SK-N-SH treated with all-trans-retinoic acid at 6 μM for 48 hours (cell line): ENCODE data around the gene CUL4B.

ENCODE experiments used
- ATAC-seq: fragments of 200-7000 bp; cut with Tn5 transposase; 3 replicates; pipeline ENCODE4 v1.9.1; 2020; ENCODE audit warnings: mild to moderate bottlenecking, moderate library complexity
- ARNTL ChIP-seq: fragments of 450-650 bp; formaldehyde crosslinking; IDR thresholded peaks from 2 replicates; pipeline ENCODE4 v1.5.0; 2020; ENCODE audit warnings: low read depth, mild to moderate bottlenecking, moderate library complexity, borderline replicate concordance
- BACH2 ChIP-seq: fragments of 250-450 bp; sonication (Bioruptor Pico); IDR thresholded peaks from 2 replicates; pipeline ENCODE4 v1.9.0; 2021; ENCODE audit warnings: mild to moderate bottlenecking, borderline replicate concordance
- CSDC2 ChIP-seq: fragments of 250-450 bp; sonication (Bioruptor Pico); IDR thresholded peaks from 2 replicates; pipeline ENCODE4 v1.5.0; 2020; ENCODE audit warnings: mild to moderate bottlenecking, moderate library complexity
- ESRRG ChIP-seq: fragments of 250-450 bp; sonication (Bioruptor Pico); IDR thresholded peaks from 2 replicates; pipeline ENCODE4 v1.6.1; 2021; ENCODE audit warnings: mild to moderate bottlenecking
- ISL1 ChIP-seq: fragments of 250-450 bp; sonication (Bioruptor Pico); IDR thresholded peaks from 2 replicates; pipeline ENCODE4 v2.1.2; 2022; ENCODE audit warnings: mild to moderate bottlenecking, moderate library complexity
- OSR1 ChIP-seq: fragments of 250-450 bp; sonication (Bioruptor Pico); IDR thresholded peaks from 2 replicates; pipeline ENCODE4 v1.8.0; 2022; ENCODE audit warnings: moderate library complexity, mild to moderate bottlenecking, inconsistent platforms
- PPARA ChIP-seq: fragments of 250-450 bp; sonication (Bioruptor Pico); IDR thresholded peaks from 2 replicates; pipeline ENCODE4 v1.5.0; 2020; ENCODE audit warnings: mild to moderate bottlenecking, borderline replicate concordance
- RARB ChIP-seq: fragments of 250-450 bp; sonication (Bioruptor Pico); IDR thresholded peaks from 2 replicates; pipeline ENCODE4 v1.8.0; 2021; ENCODE audit warnings: mild to moderate bottlenecking, moderate library complexity
- TCF4 ChIP-seq: fragments of 250-450 bp; sonication (Bioruptor Pico); IDR thresholded peaks from 2 replicates; pipeline ENCODE4 v1.8.0; 2021; ENCODE audit warnings: mild to moderate bottlenecking, moderate library complexity, borderline replicate concordance
- TOX ChIP-seq: fragments of 250-450 bp; sonication (Bioruptor Pico); IDR thresholded peaks from 2 replicates; pipeline ENCODE4 v1.8.0; 2021; ENCODE audit warnings: mild to moderate bottlenecking, moderate library complexity, borderline replicate concordance
- ZC3H10 ChIP-seq: fragments of 250-450 bp; sonication (Bioruptor Pico); IDR thresholded peaks from 2 replicates; pipeline ENCODE4 v1.5.1; 2021; ENCODE audit warnings: mild to moderate bottlenecking, moderate library complexity
- ZFP3 ChIP-seq: fragments of 250-450 bp; sonication (Bioruptor Pico); IDR thresholded peaks from 2 replicates; pipeline ENCODE4 v1.5.0; 2020; ENCODE audit warnings: mild to moderate bottlenecking, moderate library complexity
- ZFP30 ChIP-seq: fragments of 450-650 bp; formaldehyde crosslinking; IDR thresholded peaks from 2 replicates; pipeline ENCODE4 v1.5.0; 2022; ENCODE audit warnings: mild to moderate bottlenecking, moderate library complexity
- ZNF565 ChIP-seq: fragments of 450-650 bp; formaldehyde crosslinking; conservative IDR thresholded peaks from 2 replicates; pipeline ENCODE4 v1.5.0; 2020; ENCODE audit warnings: low read depth, mild to moderate bottlenecking, moderate library complexity
- ZNF70 ChIP-seq: fragments of 450-650 bp; formaldehyde crosslinking; IDR thresholded peaks from 2 replicates; pipeline ENCODE4 v1.5.0; 2020; ENCODE audit warnings: mild to moderate bottlenecking, moderate library complexity
- ZNF8 ChIP-seq: fragments of 450-650 bp; formaldehyde crosslinking; IDR thresholded peaks from 2 replicates; pipeline ENCODE4 v1.5.0; 2020; ENCODE audit warnings: mild to moderate bottlenecking, moderate library complexity
- TF ChIP-seq, protein P1 (sequence below): fragments of 250-450 bp; sonication (Bioruptor Pico); IDR thresholded peaks from 2 replicates; pipeline ENCODE4 v1.5.0; 2020; ENCODE audit warnings: mild to moderate bottlenecking, moderate library complexity
- TF ChIP-seq, protein P2 (sequence below): fragments of 250-450 bp; sonication (Bioruptor Pico); IDR thresholded peaks from 2 replicates; pipeline ENCODE4 v1.8.0; 2021; ENCODE audit warnings: low read depth, mild to moderate bottlenecking, moderate library complexity, borderline replicate concordance
- TF ChIP-seq, protein P3 (sequence below): fragments of 250-450 bp; sonication (Bioruptor Pico); IDR thresholded peaks from 2 replicates; pipeline ENCODE4 v1.5.1; 2020; ENCODE audit warnings: low read depth, mild to moderate bottlenecking, moderate library complexity
- TF ChIP-seq, protein P4 (sequence below): fragments of 250-450 bp; sonication (Bioruptor Pico); IDR thresholded peaks from 2 replicates; pipeline ENCODE4 v1.5.1; 2021; ENCODE audit warnings: mild to moderate bottlenecking, moderate library complexity

CUL4B gene

DNA sequence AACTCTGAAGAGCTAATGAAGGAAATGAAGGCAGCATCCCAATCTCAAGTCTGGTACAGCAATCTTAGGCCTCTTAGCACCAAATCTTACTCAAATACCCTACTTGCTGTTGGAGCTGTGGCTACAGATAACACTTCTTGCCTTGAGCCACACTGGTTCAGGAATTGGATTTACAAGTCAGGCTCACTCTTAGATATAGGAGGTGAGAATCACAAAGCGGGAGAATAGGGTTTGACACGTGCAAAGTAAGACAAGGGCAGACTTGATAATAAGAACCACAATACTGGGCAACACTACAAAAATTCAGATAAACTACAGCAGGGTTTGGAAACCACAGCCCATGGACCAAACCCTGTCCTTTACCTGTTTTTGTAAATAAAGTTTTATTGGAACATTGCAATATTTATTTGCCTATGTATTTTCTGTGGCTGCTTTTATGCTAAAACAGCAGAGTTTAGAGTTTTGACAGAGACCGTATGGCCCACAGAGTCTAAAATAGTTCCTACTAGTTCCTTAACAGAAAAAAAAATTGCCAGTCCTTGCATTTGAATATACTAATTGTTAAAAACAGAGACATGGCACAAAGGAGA is 9.3 kb upstream of the CUL4B start (continued):
- TF ChIP-seq, protein P1, sequence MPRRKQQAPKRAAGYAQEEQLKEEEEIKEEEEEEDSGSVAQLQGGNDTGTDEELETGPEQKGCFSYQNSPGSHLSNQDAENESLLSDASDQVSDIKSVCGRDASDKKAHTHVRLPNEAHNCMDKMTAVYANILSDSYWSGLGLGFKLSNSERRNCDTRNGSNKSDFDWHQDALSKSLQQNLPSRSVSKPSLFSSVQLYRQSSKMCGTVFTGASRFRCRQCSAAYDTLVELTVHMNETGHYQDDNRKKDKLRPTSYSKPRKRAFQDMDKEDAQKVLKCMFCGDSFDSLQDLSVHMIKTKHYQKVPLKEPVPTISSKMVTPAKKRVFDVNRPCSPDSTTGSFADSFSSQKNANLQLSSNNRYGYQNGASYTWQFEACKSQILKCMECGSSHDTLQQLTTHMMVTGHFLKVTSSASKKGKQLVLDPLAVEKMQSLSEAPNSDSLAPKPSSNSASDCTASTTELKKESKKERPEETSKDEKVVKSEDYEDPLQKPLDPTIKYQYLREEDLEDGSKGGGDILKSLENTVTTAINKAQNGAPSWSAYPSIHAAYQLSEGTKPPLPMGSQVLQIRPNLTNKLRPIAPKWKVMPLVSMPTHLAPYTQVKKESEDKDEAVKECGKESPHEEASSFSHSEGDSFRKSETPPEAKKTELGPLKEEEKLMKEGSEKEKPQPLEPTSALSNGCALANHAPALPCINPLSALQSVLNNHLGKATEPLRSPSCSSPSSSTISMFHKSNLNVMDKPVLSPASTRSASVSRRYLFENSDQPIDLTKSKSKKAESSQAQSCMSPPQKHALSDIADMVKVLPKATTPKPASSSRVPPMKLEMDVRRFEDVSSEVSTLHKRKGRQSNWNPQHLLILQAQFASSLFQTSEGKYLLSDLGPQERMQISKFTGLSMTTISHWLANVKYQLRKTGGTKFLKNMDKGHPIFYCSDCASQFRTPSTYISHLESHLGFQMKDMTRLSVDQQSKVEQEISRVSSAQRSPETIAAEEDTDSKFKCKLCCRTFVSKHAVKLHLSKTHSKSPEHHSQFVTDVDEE (CRISPR knock-in tag), result no peak
- no peak for TF ChIP-seq ZNF8 (CRISPR knock-in tag)
- TF ChIP-seq, all 23 proteins: peak for 0

DNA sequence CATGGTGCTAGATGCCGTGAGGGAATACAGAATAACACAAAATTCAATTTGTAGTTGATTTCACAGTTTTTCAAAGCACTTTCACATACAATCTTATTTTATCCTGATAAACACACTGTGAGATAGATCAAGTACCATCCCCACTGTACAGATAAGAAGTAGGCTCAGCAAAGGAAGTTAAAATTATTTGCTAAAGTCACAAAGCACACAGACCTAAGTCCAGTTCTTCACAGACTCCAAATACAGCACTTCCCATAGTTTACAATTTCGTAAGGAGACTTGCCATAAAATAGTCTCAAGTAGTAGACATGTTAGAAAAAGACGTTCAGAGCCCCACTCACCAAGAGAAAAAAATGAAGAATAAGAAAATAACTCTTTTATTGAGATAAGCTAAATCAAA is 7.8 kb upstream of the CUL4B start:
- ATAC-seq, result no peak
- TF ChIP-seq ARNTL (CRISPR knock-in tag) (no peak), CSDC2 (no peak)

DNA sequence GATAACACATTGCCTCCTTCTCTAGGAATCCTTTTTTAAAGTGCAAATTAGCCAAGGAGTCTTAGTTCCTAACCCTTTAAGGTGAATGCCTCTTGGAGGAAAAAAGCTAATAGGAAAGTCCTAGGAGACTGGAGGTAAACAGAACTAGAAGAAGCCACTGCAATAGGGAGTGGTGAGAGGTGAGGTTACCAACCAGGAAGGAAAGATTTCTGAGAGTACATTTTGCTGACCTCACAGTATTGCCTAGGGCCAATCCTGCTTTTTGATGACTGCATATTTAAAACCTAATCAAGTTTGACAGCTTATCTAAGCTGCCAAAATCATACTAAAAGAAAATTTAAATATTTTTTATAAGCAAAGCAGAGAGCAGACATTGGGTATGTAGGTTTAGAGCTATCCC is 7.3 kb upstream of the CUL4B start:
- ATAC-seq, result no peak
- TF ChIP-seq ZC3H10 (no peak), TCF4 (no peak), CSDC2 (no peak), PPARA (CRISPR knock-in tag) (no peak), ZNF70 (CRISPR knock-in tag) (no peak), ESRRG (CRISPR knock-in tag) (no peak), ZFP30 (no peak), TOX (CRISPR knock-in tag) (no peak), ZNF8 (CRISPR knock-in tag) (no peak), ISL1 (CRISPR knock-in tag) (no peak), OSR1 (CRISPR knock-in tag) (no peak)
- TF ChIP-seq, protein P1 (CRISPR knock-in tag), result no peak
- TF ChIP-seq, protein P2, sequence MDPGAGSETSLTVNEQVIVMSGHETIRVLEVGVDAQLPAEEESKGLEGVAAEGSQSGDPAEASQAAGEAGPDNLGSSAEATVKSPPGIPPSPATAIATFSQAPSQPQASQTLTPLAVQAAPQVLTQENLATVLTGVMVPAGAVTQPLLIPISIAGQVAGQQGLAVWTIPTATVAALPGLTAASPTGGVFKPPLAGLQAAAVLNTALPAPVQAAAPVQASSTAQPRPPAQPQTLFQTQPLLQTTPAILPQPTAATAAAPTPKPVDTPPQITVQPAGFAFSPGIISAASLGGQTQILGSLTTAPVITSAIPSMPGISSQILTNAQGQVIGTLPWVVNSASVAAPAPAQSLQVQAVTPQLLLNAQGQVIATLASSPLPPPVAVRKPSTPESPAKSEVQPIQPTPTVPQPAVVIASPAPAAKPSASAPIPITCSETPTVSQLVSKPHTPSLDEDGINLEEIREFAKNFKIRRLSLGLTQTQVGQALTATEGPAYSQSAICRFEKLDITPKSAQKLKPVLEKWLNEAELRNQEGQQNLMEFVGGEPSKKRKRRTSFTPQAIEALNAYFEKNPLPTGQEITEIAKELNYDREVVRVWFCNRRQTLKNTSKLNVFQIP, result no peak
- TF ChIP-seq, protein P3, sequence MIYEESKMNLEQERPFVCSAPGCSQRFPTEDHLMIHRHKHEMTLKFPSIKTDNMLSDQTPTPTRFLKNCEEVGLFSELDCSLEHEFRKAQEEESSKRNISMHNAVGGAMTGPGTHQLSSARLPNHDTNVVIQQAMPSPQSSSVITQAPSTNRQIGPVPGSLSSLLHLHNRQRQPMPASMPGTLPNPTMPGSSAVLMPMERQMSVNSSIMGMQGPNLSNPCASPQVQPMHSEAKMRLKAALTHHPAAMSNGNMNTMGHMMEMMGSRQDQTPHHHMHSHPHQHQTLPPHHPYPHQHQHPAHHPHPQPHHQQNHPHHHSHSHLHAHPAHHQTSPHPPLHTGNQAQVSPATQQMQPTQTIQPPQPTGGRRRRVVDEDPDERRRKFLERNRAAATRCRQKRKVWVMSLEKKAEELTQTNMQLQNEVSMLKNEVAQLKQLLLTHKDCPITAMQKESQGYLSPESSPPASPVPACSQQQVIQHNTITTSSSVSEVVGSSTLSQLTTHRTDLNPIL (CRISPR knock-in tag), result no peak

DNA sequence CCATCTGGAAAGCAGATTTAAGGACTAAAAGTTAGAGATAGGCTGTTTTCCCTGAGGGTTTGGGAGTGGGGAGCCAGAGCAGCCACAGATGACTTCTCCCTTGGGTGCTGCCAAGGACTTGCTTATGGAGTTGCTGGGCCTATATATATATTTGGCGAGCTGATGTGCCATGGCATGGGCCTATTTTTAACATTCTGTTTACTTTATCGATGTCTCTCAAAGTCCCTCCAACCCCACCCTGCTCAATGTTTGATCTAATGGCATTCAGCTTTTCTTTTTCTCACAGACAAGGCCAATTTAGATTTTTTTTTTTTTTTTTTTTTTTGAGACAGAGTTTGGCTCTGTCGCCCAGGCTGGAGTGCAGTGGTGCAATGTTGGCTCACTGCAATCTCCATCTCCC is 6.1 kb upstream of the CUL4B start:
- no peak for ATAC-seq
- TF ChIP-seq, protein P3 (CRISPR knock-in tag), result no peak
- TF ChIP-seq, protein P2, result no peak
- TF ChIP-seq, protein P4, sequence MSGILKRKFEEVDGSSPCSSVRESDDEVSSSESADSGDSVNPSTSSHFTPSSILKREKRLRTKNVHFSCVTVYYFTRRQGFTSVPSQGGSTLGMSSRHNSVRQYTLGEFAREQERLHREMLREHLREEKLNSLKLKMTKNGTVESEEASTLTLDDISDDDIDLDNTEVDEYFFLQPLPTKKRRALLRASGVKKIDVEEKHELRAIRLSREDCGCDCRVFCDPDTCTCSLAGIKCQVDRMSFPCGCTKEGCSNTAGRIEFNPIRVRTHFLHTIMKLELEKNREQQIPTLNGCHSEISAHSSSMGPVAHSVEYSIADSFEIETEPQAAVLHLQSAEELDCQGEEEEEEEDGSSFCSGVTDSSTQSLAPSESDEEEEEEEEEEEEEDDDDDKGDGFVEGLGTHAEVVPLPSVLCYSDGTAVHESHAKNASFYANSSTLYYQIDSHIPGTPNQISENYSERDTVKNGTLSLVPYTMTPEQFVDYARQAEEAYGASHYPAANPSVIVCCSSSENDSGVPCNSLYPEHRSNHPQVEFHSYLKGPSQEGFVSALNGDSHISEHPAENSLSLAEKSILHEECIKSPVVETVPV (CRISPR knock-in tag), result no peak
- TF ChIP-seq ZFP3 (CRISPR knock-in tag), result no peak
- no peak for TF ChIP-seq ZNF565
- TF ChIP-seq ZNF8 (CRISPR knock-in tag), result no peak
- TF ChIP-seq OSR1 (CRISPR knock-in tag), result no peak
- TF ChIP-seq PPARA (CRISPR knock-in tag), result no peak
- no peak for TF ChIP-seq ZFP30
- no peak for TF ChIP-seq RARB (CRISPR knock-in tag)
- no peak for TF ChIP-seq TCF4
- no peak for TF ChIP-seq CSDC2
- no peak for TF ChIP-seq ZNF70 (CRISPR knock-in tag)
- no peak for TF ChIP-seq BACH2
